H1 (cell line): ENCODE data around the gene AGPAT4. TPM values are rescaled to one million over a fixed set of nuclear protein-coding genes. Genes with fewer than 3 reads are reported as not detected.

ENCODE experiments used
- CTCF ChIA-PET: fragments of 300-600 bp; sonication (Branson Sonifier 250); formaldehyde crosslinking; loops from one replicate; lab custom pipeline; 2021; ENCODE audit not compliant: partially characterized antibody; lab: Charles Lee
- POLR2A ChIA-PET: fragments of 300-600 bp; sonication (Branson Sonifier 250); formaldehyde crosslinking; loops from one replicate; lab custom pipeline; 2021; ENCODE audit warnings: inconsistent platforms; ENCODE audit not compliant: partially characterized antibody; lab: Charles Lee
- DNase-seq, 2 experiments: peaks; one replicate each; pipeline versions ENCODE4 v3.0.0 to v3.0.0-alpha.2; 2010 to 2022; ENCODE audit warnings: low spot score in 2 of 2, low read depth in 1 of 2, mixed read lengths in 1 of 2
- FAIRE-seq: peaks from 2 replicates; lab custom pipeline; 2011; peaks lifted over from hg19 to GRCh38; lab: Jason Lieb, UNC
- H2AFZ ChIP-seq: 2 replicates; pipeline ENCODE4 v1.8.1; 2012; ENCODE audit warnings: low read length, inconsistent platforms
- H2AK5ac ChIP-seq: 2 replicates; pipeline ENCODE4 v1.6.1; 2013; ENCODE audit warnings: low read depth, low read length
- H2BK120ac ChIP-seq: replicated peaks from 2 replicates; pipeline ENCODE3; 2013; ENCODE audit warnings: low read depth, low read length, inconsistent platforms
- H2BK12ac ChIP-seq: 2 replicates; pipeline ENCODE4 v1.6.1; 2013; ENCODE audit warnings: low read depth, low read length
- H2BK15ac ChIP-seq: 2 replicates; pipeline ENCODE4 v1.6.1; 2013; ENCODE audit warnings: low read length
- H2BK20ac ChIP-seq: 2 replicates; pipeline ENCODE4 v1.6.1; 2013; ENCODE audit warnings: low read length
- H2BK5ac ChIP-seq: 2 replicates; pipeline ENCODE4 v1.6.1; 2013; ENCODE audit warnings: low read depth, low read length
- H3K14ac ChIP-seq: 2 replicates; pipeline ENCODE4 v1.6.1; 2013; ENCODE audit warnings: inconsistent platforms; ENCODE audit not compliant: insufficient read length
- H3K18ac ChIP-seq: 2 replicates; pipeline ENCODE4 v1.6.1; 2013; ENCODE audit warnings: low read length; ENCODE audit errors: extremely low read depth
- H3K23ac ChIP-seq: 2 replicates; pipeline ENCODE4 v1.6.1; 2013; ENCODE audit warnings: inconsistent platforms; ENCODE audit not compliant: insufficient read length
- H3K23me2 ChIP-seq: 2 replicates; pipeline ENCODE4 v1.6.1; 2013; ENCODE audit warnings: low read depth, low read length
- H3K27ac ChIP-seq: 2 replicates; pipeline ENCODE4 v1.6.1; 2011; ENCODE audit warnings: low read depth, low read length, inconsistent platforms
- H3K27me3 ChIP-seq, 4 experiments: replicated peaks in 1 of 4; 1 replicate in 1 of 4; 2 replicates in 3 of 4; pipeline versions ENCODE4 v1.6.1 to v1.8.1; 2011 to 2013; ENCODE audit warnings: low read length in 3 of 4, mild to moderate bottlenecking in 3 of 4, inconsistent platforms in 2 of 4, mixed read lengths in 2 of 4, moderate library complexity in 1 of 4; ENCODE audit not compliant: control insufficient read depth in 3 of 4, insufficient read depth in 3 of 4; ENCODE audit errors: extremely low read depth in 1 of 4
- H3K36me3 ChIP-seq, 4 experiments: 2 replicates each; pipeline versions ENCODE4 v1.6.1 to v1.8.1; 2011 to 2013; ENCODE audit warnings: mild to moderate bottlenecking in 4 of 4, low read length in 3 of 4, moderate library complexity in 2 of 4, control low read depth in 1 of 4, inconsistent platforms in 1 of 4; ENCODE audit not compliant: insufficient read depth in 4 of 4, control insufficient read depth in 2 of 4
- H3K4ac ChIP-seq: replicated peaks from 2 replicates; pipeline ENCODE3; 2013; ENCODE audit warnings: low read length, low read depth, mixed read lengths, inconsistent platforms; ENCODE audit not compliant: insufficient read length
- H3K4me1 ChIP-seq, 4 experiments: replicated peaks in 1 of 4; 1 replicate in 1 of 4; 2 replicates in 3 of 4; pipeline versions ENCODE4 v1.6.1 to v1.8.1; 2011 to 2013; ENCODE audit warnings: low read length in 3 of 4, inconsistent platforms in 2 of 4, mixed read lengths in 1 of 4; ENCODE audit not compliant: insufficient read depth in 4 of 4, control insufficient read depth in 3 of 4
- H3K4me2 ChIP-seq, 2 experiments: 2 replicates each; pipeline versions ENCODE4 v1.6.1 to v1.8.1; 2011 to 2013; ENCODE audit warnings: low read depth in 2 of 2, low read length in 2 of 2, control low read depth in 1 of 2, inconsistent platforms in 1 of 2, mild to moderate bottlenecking in 1 of 2; ENCODE audit not compliant: insufficient read depth in 1 of 2
- H3K4me3 ChIP-seq, 4 experiments: fragments of 200-600, 300-600 bp in 1 of 4; sonication (generic), shearing (Covaris generic), sonication (Bioruptor Twin) in 1 of 4; 2 replicates each; pipeline versions ENCODE4 v1.5.1 to v1.8.1; 2011 to 2016; ENCODE audit warnings: low read length in 4 of 4, low read depth in 3 of 4, control low read depth in 2 of 4, inconsistent platforms in 2 of 4, mild to moderate bottlenecking in 2 of 4, mixed read lengths in 1 of 4, moderate library complexity in 1 of 4; ENCODE audit not compliant: insufficient read depth in 2 of 4; ENCODE audit errors: extremely low read depth in 1 of 4
- H3K56ac ChIP-seq: replicated peaks from 2 replicates; pipeline ENCODE3; 2013; ENCODE audit warnings: low read depth, mild to moderate bottlenecking, mixed read lengths, low read length, inconsistent platforms; ENCODE audit not compliant: insufficient read length
- H3K79me1 ChIP-seq: 2 replicates; pipeline ENCODE4 v1.6.1; 2013; ENCODE audit warnings: low read depth, low read length, control low read depth
- H3K79me2 ChIP-seq, 2 experiments: 2 replicates each; pipeline versions ENCODE4 v1.6.1 to v1.8.1; 2012 to 2013; ENCODE audit warnings: low read length in 2 of 2, mild to moderate bottlenecking in 2 of 2, inconsistent platforms in 1 of 2; ENCODE audit not compliant: insufficient read depth in 2 of 2, control insufficient read depth in 1 of 2
- H3K9ac ChIP-seq, 4 experiments: replicated peaks in 1 of 4; 1 replicate in 1 of 4; 2 replicates in 3 of 4; pipeline versions ENCODE4 v1.6.1 to v1.8.1; 2011 to 2013; ENCODE audit warnings: low read depth in 3 of 4, low read length in 3 of 4, control low read depth in 2 of 4, mild to moderate bottlenecking in 2 of 4, moderate library complexity in 2 of 4, inconsistent platforms in 1 of 4; ENCODE audit errors: extremely low read depth in 1 of 4
- H3K9me3 ChIP-seq, 2 experiments: 2 replicates each; pipeline versions ENCODE4 v1.6.1 to v1.8.1; 2012 to 2013; ENCODE audit warnings: mild to moderate bottlenecking in 2 of 2, moderate library complexity in 2 of 2, control low read depth in 1 of 2, inconsistent platforms in 1 of 2, low read depth in 1 of 2, low read length in 1 of 2, mixed read lengths in 1 of 2; ENCODE audit not compliant: insufficient read depth in 2 of 2
- H4K20me1 ChIP-seq, 2 experiments: replicated peaks in 1 of 2; 2 replicates each; pipeline versions ENCODE3 to v1.8.1; 2011 to 2013; ENCODE audit warnings: inconsistent platforms in 2 of 2, low read length in 2 of 2, mild to moderate bottlenecking in 1 of 2; ENCODE audit not compliant: insufficient read depth in 2 of 2, control insufficient read depth in 1 of 2
- H4K5ac ChIP-seq: 2 replicates; pipeline ENCODE4 v1.6.1; 2013; ENCODE audit warnings: low read length, low read depth, mixed read lengths, inconsistent platforms; ENCODE audit not compliant: insufficient read length
- H4K8ac ChIP-seq: 2 replicates; pipeline ENCODE4 v1.8.0; 2013; ENCODE audit warnings: mild to moderate bottlenecking, moderate library complexity, low read length, inconsistent platforms; ENCODE audit not compliant: insufficient read depth; ENCODE audit errors: extremely low read depth
- H4K91ac ChIP-seq: replicated peaks from 2 replicates; pipeline ENCODE3; 2013; ENCODE audit warnings: low read length, mixed read lengths, inconsistent platforms; ENCODE audit not compliant: insufficient read length
- CHD2 ChIP-seq: IDR thresholded peaks from 2 replicates; pipeline ENCODE4 v1.6.1; 2012; ENCODE audit warnings: low read length, improper control_type of control experiment
- CREB1 ChIP-seq: IDR thresholded peaks from 2 replicates; pipeline ENCODE4 v1.6.1; 2012; ENCODE audit warnings: inconsistent platforms
- CTBP2 ChIP-seq: IDR thresholded peaks from 2 replicates; pipeline ENCODE4 v1.7.0; 2011; ENCODE audit warnings: borderline replicate concordance, mild to moderate bottlenecking, moderate library complexity, mixed read lengths, low read length; ENCODE audit not compliant: insufficient read depth, insufficient read length
- E2F6 ChIP-seq: IDR thresholded peaks from 2 replicates; pipeline ENCODE4 v1.6.1; 2012; ENCODE audit warnings: inconsistent platforms
- EZH2 ChIP-seq: fragments of 200-600 bp; sonication (generic); IDR thresholded peaks from 2 replicates; pipeline ENCODE4 v1.7.1; 2012; ENCODE audit warnings: low read depth, mild to moderate bottlenecking, moderate library complexity, low read length, inconsistent platforms; ENCODE audit not compliant: severe bottlenecking
- FOSL1 ChIP-seq: IDR thresholded peaks from 2 replicates; pipeline ENCODE4 v1.6.1; 2011; ENCODE audit warnings: mild to moderate bottlenecking, low read depth, low read length, moderate library complexity; ENCODE audit not compliant: insufficient read depth
- HDAC6 ChIP-seq: IDR thresholded peaks from one replicate; pipeline ENCODE4 v1.7.1; 2012; ENCODE audit warnings: low read depth, mild to moderate bottlenecking, inconsistent platforms, low read length, moderate library complexity
- JUND ChIP-seq: IDR thresholded peaks from 2 replicates; pipeline ENCODE4 v1.6.1; 2011; ENCODE audit warnings: mild to moderate bottlenecking, improper control_type of control experiment, low read length
- KDM1A ChIP-seq: fragments of 200-600, 300-600 bp; sonication (generic); IDR thresholded peaks from 2 replicates; pipeline ENCODE4 v1.7.1; 2016; ENCODE audit warnings: mild to moderate bottlenecking, low read length, borderline replicate concordance
- MAFK ChIP-seq: IDR thresholded peaks from 2 replicates; pipeline ENCODE4 v1.6.1; 2012; ENCODE audit warnings: low read depth, mild to moderate bottlenecking, improper control_type of control experiment, low read length
- RFX5 ChIP-seq: IDR thresholded peaks from 2 replicates; pipeline ENCODE4 v1.6.1; 2011; ENCODE audit warnings: low read depth, low read length, improper control_type of control experiment, borderline replicate concordance
- SP1 ChIP-seq: IDR thresholded peaks from 2 replicates; pipeline ENCODE4 v1.6.1; 2011; ENCODE audit warnings: low read depth, low read length
- SP4 ChIP-seq: IDR thresholded peaks from 2 replicates; pipeline ENCODE4 v1.6.1; 2012; ENCODE audit warnings: low read length, inconsistent platforms
- WGBS, 2 experiments: shearing (Covaris generic) in 1 of 2; methylation state at CpG; one replicate each; pipeline versions ENCODE4 v1.1.6 to v1.1.7; 2013 to 2015; ENCODE audit warnings: low lambda C conversion rate in 2 of 2, mixed read lengths in 2 of 2, inconsistent platforms in 1 of 2, low coverage in 1 of 2, missing lambda C conversion rate in 1 of 2; ENCODE audit not compliant: insufficient replicate concordance in 2 of 2, insufficient coverage in 1 of 2, insufficient read length in 1 of 2; ENCODE audit errors: extremely low coverage in 1 of 2, missing lambda C conversion rate in 1 of 2; 5-methylcytosine and 5-hydroxymethylcytosine counted together
- polyA plus RNA-seq, 7 experiments: library from polyadenylated mRNA; depleted of rRNA in 3 of 7; stranded (reverse) in 5 of 7; unstranded in 2 of 7; fragments of >200 nt in 5 of 7; fragments of 200-250 nt in 2 of 7; gene quantifications; 1 replicate in 5 of 7; 2 replicates in 1 of 7; 4 replicates in 1 of 7; pipeline versions ENCODE4 v1.2.1 to v1.2.3, GENCODE V29; 2011 to 2013; ENCODE audit warnings: missing spikeins in 2 of 7, mixed read lengths in 2 of 7
- total RNA-seq: library from RNA; stranded (reverse); fragmentation: NEBNext Ultra II Directional; extraction: Animal tissue kit (Norgen Biotek cat#: 25700); gene quantifications from 2 replicates; pipeline ENCODE4 v1.2.1, GENCODE V29; 2021

The AGPAT4 gene
- total and polyA plus RNA-seq, 2 of the 8 experiments (the other 6 are each of a cell fraction or from before 2014, with no cell fraction given): 13.5 to 23.8 TPM

- no peaks in the 10 kb centered on the region for H3K27me3 ChIP-seq
- peaks cover 0 to 5% of the 10 kb centered on the region in 2 experiments for H4K20me1 ChIP-seq
- H3K18ac ChIP-seq: no peak overlapping the region
- H3K23me2 ChIP-seq: no peaks in the 10 kb centered on the region
- no peak overlapping the region for H4K8ac ChIP-seq
- no peak overlapping the region for H3K4ac ChIP-seq
- H3K36me3 ChIP-seq: peaks cover 2 to 25% (median 13%) of the 10 kb centered on the region in 4 experiments; a peak in 4 of 8 replicates
- H3K9me3 ChIP-seq: no peaks in the 10 kb centered on the region
- no peak overlapping the region for H4K91ac ChIP-seq
- H2AFZ ChIP-seq: no peak overlapping the region
- no peak overlapping the region for H3K27ac ChIP-seq
- no peak overlapping the region for H4K5ac ChIP-seq
- no peak overlapping the region for H3K4me3 ChIP-seq
- no peak overlapping the region for H2BK15ac ChIP-seq
- 85% methylated on average over 12 of the region's 12 CpGs; no CpG with 5 or more reads in 1 of the 2 experiments for WGBS, 2 experiments
- H2BK12ac ChIP-seq: no peak overlapping the region
- no peak overlapping the region for H3K56ac ChIP-seq
- H3K9ac ChIP-seq: no peak overlapping the region
- no peaks in the 10 kb centered on the region; a peak in 1 of 7 replicates for H3K4me1 ChIP-seq
- CTCF ChIA-PET: interaction anchor here (0.9 to 5.0 kb wide), 6 partner anchors 13 to 235 kb away, joined by 3 to 77 read pairs (median 10); no protein-coding TSS in a partner anchor
- H3K4me2 ChIP-seq: no peak overlapping the region
- no peaks in the 10 kb centered on the region for H3K79me2 ChIP-seq
- POLR2A ChIA-PET: interaction anchor here (1.6 kb wide), 1 partner anchor 11 kb away, joined by 4 read pairs; no protein-coding TSS in a partner anchor
- no peak overlapping the region for H2BK20ac ChIP-seq
- H3K79me1 ChIP-seq: no peaks in the 10 kb centered on the region
- no peak overlapping the region for H2BK5ac ChIP-seq
- H2BK120ac ChIP-seq: no peak overlapping the region
- DNase-seq (no peak), FAIRE-seq (no peak)
- H2AK5ac ChIP-seq: no peak overlapping the region
- no peak overlapping the region for H3K23ac ChIP-seq
- H3K14ac ChIP-seq: no peak overlapping the region
- TF ChIP-seq E2F6: no peak
- TF ChIP-seq EZH2: no peak
- TF ChIP-seq RFX5: no peak
- TF ChIP-seq CREB1: no peak
- no peak for TF ChIP-seq JUND
- TF ChIP-seq SP4: no peak
- no peak for TF ChIP-seq FOSL1
- TF ChIP-seq KDM1A: no peak
- no peak for TF ChIP-seq SP1
- TF ChIP-seq CHD2: no peak
- TF ChIP-seq MAFK: no peak
- TF ChIP-seq HDAC6: no peak
- TF ChIP-seq CTBP2: no peak
Measured at GRCh38 chr6:161137839-161138542, 135.9 kb downstream of the AGPAT4 start.
